ENCODE measurements around the gene RSU1. TPM values are rescaled to one million over a fixed set of nuclear protein-coding genes. Genes with fewer than 3 reads are reported as not detected.

The RSU1 gene
- total and polyA plus RNA-seq, 4 donors: 46.6 to 84.1 (median 68.1) TPM

GRCh38 chr10:16853201-16853600, 36.0 kb upstream of the RSU1 start:
- peak in 3 of 6 donors; percentile 41 to 91 (median 74) for DNase-seq (ENCODE audit: low read depth in 4 of 6, low spot score in 6 of 6)
- WGBS (ENCODE audit: insufficient coverage): 28% methylated on average over 2 of the region's 4 CpGs

GRCh38 chr10:16852624-16853023, 35.4 kb upstream of the RSU1 start:
- Histone ChIP-seq H3K36me3 (ENCODE audit: control insufficient read depth, insufficient read depth, low read length) (no peaks in the 10 kb centered on the region), H3K27ac (ENCODE audit: low read depth, low read length) (no peak overlapping the region), H3K9me3 (ENCODE audit: control insufficient read depth, insufficient read depth, low read length) (no peaks in the 10 kb centered on the region), H3K4me1 (ENCODE audit: control insufficient read depth, insufficient read depth, low read length) (no peaks in the 10 kb centered on the region), H3K4me3 (ENCODE audit: low read depth, low read length) (no peak overlapping the region), H3K27me3 (ENCODE audit: control insufficient read depth, insufficient read depth, low read length) (no peaks in the 10 kb centered on the region)
- DNase-seq (ENCODE audit: low read depth in 4 of 6, low spot score in 6 of 6): peak in 1 of 6 donors; percentile 22
- WGBS (ENCODE audit: insufficient coverage): no CpG with 5 or more reads among the region's 2 CpGs

More at GRCh38 chr10:16853201-16853600, 36.0 kb upstream of the RSU1 start:
- Histone ChIP-seq H3K27me3 (ENCODE audit: control insufficient read depth, insufficient read depth, low read length) (no peaks in the 10 kb centered on the region), H3K9me3 (ENCODE audit: control insufficient read depth, insufficient read depth, low read length) (no peaks in the 10 kb centered on the region), H3K4me3 (ENCODE audit: low read depth, low read length) (no peak overlapping the region), H3K4me1 (ENCODE audit: control insufficient read depth, insufficient read depth, low read length) (no peaks in the 10 kb centered on the region), H3K27ac (ENCODE audit: low read depth, low read length) (no peak overlapping the region), H3K36me3 (ENCODE audit: control insufficient read depth, insufficient read depth, low read length) (no peaks in the 10 kb centered on the region)

- Histone ChIP-seq H3K27me3 (ENCODE audit: control insufficient read depth, insufficient read depth, low read length) (no peaks in the 10 kb centered on the region), H3K4me1 (ENCODE audit: control insufficient read depth, insufficient read depth, low read length) (no peaks in the 10 kb centered on the region), H3K9me3 (ENCODE audit: control insufficient read depth, insufficient read depth, low read length) (no peaks in the 10 kb centered on the region), H3K4me3 (ENCODE audit: low read depth, low read length) (no peak overlapping the region), H3K27ac (ENCODE audit: low read depth, low read length) (no peak overlapping the region), H3K36me3 (ENCODE audit: control insufficient read depth, insufficient read depth, low read length) (no peaks in the 10 kb centered on the region)
- DNase-seq (ENCODE audit: low read depth in 4 of 6, low spot score in 6 of 6): no peak
- no CpG with 5 or more reads among the region's 10 CpGs for WGBS (ENCODE audit: insufficient coverage)
Observed at GRCh38 chr10:16848562-16849154, 31.4 kb upstream of the RSU1 start.

GRCh38 chr10:16847644-16848043, 30.4 kb upstream of the RSU1 start:
- no peak for DNase-seq (ENCODE audit: low read depth in 4 of 6, low spot score in 6 of 6)
- H3K4me3 ChIP-seq (ENCODE audit: low read depth, low read length): no peak overlapping the region
- H3K27me3 ChIP-seq (ENCODE audit: control insufficient read depth, insufficient read depth, low read length): no peaks in the 10 kb centered on the region
- WGBS (ENCODE audit: insufficient coverage): no CpG with 5 or more reads among the region's 6 CpGs
- no peak overlapping the region for H3K27ac ChIP-seq (ENCODE audit: low read depth, low read length)
- H3K4me1 ChIP-seq (ENCODE audit: control insufficient read depth, insufficient read depth, low read length): no peaks in the 10 kb centered on the region
- no peaks in the 10 kb centered on the region for H3K9me3 ChIP-seq (ENCODE audit: control insufficient read depth, insufficient read depth, low read length)
- H3K36me3 ChIP-seq (ENCODE audit: control insufficient read depth, insufficient read depth, low read length): no peaks in the 10 kb centered on the region

- no peaks in the 10 kb centered on the region for H3K9me3 ChIP-seq (ENCODE audit: control insufficient read depth, insufficient read depth, low read length)
- no peaks in the 10 kb centered on the region for H3K27me3 ChIP-seq (ENCODE audit: control insufficient read depth, insufficient read depth, low read length)
Observed at GRCh38 chr10:16845248-16845647, 28.0 kb upstream of the RSU1 start.

GRCh38 chr10:16843252-16843870, 26.1 kb upstream of the RSU1 start:
- Histone ChIP-seq H3K27ac (ENCODE audit: low read depth, low read length) (no peak overlapping the region), H3K4me3 (ENCODE audit: low read depth, low read length) (no peak overlapping the region)
- WGBS (ENCODE audit: insufficient coverage): no CpG with 5 or more reads among the region's 1 CpG

More at GRCh38 chr10:16845248-16845647, 28.0 kb upstream of the RSU1 start:
- no peak for DNase-seq (ENCODE audit: low read depth in 4 of 6, low spot score in 6 of 6)
- Histone ChIP-seq H3K4me1 (ENCODE audit: control insufficient read depth, insufficient read depth, low read length) (no peaks in the 10 kb centered on the region), H3K36me3 (ENCODE audit: control insufficient read depth, insufficient read depth, low read length) (no peaks in the 10 kb centered on the region), H3K27ac (ENCODE audit: low read depth, low read length) (peak overlapping the region; percentile 27), H3K4me3 (ENCODE audit: low read depth, low read length) (no peak overlapping the region)

GRCh38 chr10:16835228-16835627, 18.0 kb upstream of the RSU1 start:
- Histone ChIP-seq H3K4me1 (ENCODE audit: control insufficient read depth, insufficient read depth, low read length) (peaks cover 4% of the 10 kb centered on the region), H3K9me3 (ENCODE audit: control insufficient read depth, insufficient read depth, low read length) (no peaks in the 10 kb centered on the region), H3K4me3 (ENCODE audit: low read depth, low read length) (no peak overlapping the region), H3K27me3 (ENCODE audit: control insufficient read depth, insufficient read depth, low read length) (no peaks in the 10 kb centered on the region), H3K36me3 (ENCODE audit: control insufficient read depth, insufficient read depth, low read length) (no peaks in the 10 kb centered on the region), H3K27ac (ENCODE audit: low read depth, low read length) (no peak overlapping the region)
- WGBS (ENCODE audit: insufficient coverage): 82% methylated on average over 6 of the region's 8 CpGs
- no peak for DNase-seq (ENCODE audit: low read depth in 4 of 6, low spot score in 6 of 6)

More at GRCh38 chr10:16843252-16843870, 26.1 kb upstream of the RSU1 start:
- Histone ChIP-seq H3K4me1 (ENCODE audit: control insufficient read depth, insufficient read depth, low read length) (no peaks in the 10 kb centered on the region), H3K9me3 (ENCODE audit: control insufficient read depth, insufficient read depth, low read length) (no peaks in the 10 kb centered on the region), H3K27me3 (ENCODE audit: control insufficient read depth, insufficient read depth, low read length) (no peaks in the 10 kb centered on the region), H3K36me3 (ENCODE audit: control insufficient read depth, insufficient read depth, low read length) (no peaks in the 10 kb centered on the region)
- peak in 5 of 6 donors; percentile 42 to 96 (median 63) for DNase-seq (ENCODE audit: low read depth in 4 of 6, low spot score in 6 of 6)

- H3K27ac ChIP-seq (ENCODE audit: low read depth, low read length): no peak overlapping the region
- peak in 2 of 6 donors; percentile 52 to 71 for DNase-seq (ENCODE audit: low read depth in 4 of 6, low spot score in 6 of 6)
- no peak overlapping the region for H3K4me3 ChIP-seq (ENCODE audit: low read depth, low read length)
- no peaks in the 10 kb centered on the region for H3K36me3 ChIP-seq (ENCODE audit: control insufficient read depth, insufficient read depth, low read length)
- H3K9me3 ChIP-seq (ENCODE audit: control insufficient read depth, insufficient read depth, low read length): no peaks in the 10 kb centered on the region
- H3K27me3 ChIP-seq (ENCODE audit: control insufficient read depth, insufficient read depth, low read length): no peaks in the 10 kb centered on the region
- peaks cover 4% of the 10 kb centered on the region for H3K4me1 ChIP-seq (ENCODE audit: control insufficient read depth, insufficient read depth, low read length)
- 69% methylated on average over 9 of the region's 11 CpGs for WGBS (ENCODE audit: insufficient coverage)
Observed at GRCh38 chr10:16832351-16833080, 15.3 kb upstream of the RSU1 start.

- no peak overlapping the region for H3K4me3 ChIP-seq (ENCODE audit: low read depth, low read length)
Observed at GRCh38 chr10:16828701-16829175, 11.5 kb upstream of the RSU1 start.

More at GRCh38 chr10:16828701-16829175, 11.5 kb upstream of the RSU1 start:
- Histone ChIP-seq H3K4me1 (ENCODE audit: control insufficient read depth, insufficient read depth, low read length) (peaks cover 4% of the 10 kb centered on the region), H3K27me3 (ENCODE audit: control insufficient read depth, insufficient read depth, low read length) (no peaks in the 10 kb centered on the region), H3K36me3 (ENCODE audit: control insufficient read depth, insufficient read depth, low read length) (no peaks in the 10 kb centered on the region), H3K27ac (ENCODE audit: low read depth, low read length) (no peak overlapping the region), H3K9me3 (ENCODE audit: control insufficient read depth, insufficient read depth, low read length) (no peaks in the 10 kb centered on the region)
- DNase-seq (ENCODE audit: low read depth in 4 of 6, low spot score in 6 of 6): no peak
- 68% methylated on average over 4 of the region's 9 CpGs for WGBS (ENCODE audit: insufficient coverage)
